ENCODE measurements around the gene TEAD4.

Gene TEAD4

DNA sequence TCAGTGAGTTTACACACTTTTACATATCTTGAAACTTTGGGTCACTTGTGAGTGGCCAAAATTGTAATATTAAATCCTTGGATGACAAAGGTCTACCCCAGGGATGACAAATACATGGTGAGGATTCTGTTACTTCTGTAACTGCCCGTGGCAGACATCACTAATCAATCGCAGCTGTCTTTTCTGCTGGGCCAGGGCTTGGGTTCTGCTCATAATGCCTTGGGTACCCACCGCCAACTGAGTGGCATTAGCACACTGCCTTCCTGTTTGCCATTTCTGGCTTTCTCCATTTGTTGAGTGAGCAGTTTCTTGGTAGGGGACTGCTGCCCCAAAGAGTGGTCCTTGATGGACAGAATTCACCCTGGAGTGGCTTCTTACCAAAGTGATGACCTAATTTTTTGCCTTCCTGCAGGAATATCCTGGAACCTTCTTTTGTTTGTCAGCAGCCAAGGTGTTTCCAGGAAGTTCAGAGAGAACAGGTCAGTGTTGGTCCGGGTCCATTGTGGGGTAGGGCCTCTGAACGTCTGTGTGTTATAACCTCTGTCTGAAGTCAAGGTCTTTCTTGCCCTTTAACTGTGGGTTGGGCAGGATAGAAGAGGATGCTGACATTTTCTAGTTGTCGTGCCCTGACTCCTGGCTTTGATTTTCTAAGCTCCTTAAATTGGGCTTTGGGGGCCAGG, 124.2 kb downstream of the TEAD4 start:
- DNase-seq (ENCODE audit: low spot score), result no peak

DNA sequence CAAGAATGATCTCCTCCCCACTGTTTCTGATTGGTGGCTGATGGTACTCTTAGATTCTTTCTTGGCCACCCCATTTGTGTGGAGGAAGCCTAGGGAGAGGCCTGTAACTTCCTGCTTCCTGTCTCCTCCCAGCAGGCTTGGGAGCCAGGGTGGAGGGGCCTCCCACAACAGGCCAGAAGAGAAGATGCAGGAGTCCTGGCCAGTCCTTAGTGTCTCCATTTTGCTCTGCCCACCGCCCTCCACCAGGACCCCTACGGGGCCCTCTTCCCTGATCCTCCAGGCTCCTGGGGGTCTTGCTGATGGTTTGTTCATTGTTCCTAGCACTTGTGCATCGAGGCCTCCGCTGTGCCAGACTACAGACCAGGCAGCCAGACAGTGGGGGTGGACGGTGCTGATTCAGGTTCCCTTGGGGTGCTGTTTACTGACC, 124.7 kb downstream of the TEAD4 start:
- DNase-seq (ENCODE audit: low spot score), result no peak

DNA sequence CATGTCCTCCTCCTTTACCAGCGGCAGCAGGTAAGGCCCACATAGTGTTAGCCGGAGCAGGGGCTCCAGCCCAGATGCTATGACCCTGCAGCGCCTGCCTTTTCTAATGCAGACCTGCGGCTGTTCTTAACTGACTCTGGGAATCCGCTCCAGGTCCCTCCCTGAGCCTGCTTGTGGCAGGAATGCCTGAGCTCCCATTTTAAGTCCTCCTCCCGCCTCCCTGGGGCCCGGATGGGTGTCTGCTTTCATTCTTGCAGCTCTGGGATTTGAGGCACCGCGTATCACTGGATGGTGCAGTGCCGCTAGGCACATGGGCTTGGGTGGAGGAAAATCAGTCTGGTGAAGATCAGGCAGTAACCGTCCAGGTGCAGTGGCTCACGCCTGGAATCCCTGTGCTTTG, 125.5 kb downstream of the TEAD4 start:
- no peak for DNase-seq (ENCODE audit: low spot score)

DNA sequence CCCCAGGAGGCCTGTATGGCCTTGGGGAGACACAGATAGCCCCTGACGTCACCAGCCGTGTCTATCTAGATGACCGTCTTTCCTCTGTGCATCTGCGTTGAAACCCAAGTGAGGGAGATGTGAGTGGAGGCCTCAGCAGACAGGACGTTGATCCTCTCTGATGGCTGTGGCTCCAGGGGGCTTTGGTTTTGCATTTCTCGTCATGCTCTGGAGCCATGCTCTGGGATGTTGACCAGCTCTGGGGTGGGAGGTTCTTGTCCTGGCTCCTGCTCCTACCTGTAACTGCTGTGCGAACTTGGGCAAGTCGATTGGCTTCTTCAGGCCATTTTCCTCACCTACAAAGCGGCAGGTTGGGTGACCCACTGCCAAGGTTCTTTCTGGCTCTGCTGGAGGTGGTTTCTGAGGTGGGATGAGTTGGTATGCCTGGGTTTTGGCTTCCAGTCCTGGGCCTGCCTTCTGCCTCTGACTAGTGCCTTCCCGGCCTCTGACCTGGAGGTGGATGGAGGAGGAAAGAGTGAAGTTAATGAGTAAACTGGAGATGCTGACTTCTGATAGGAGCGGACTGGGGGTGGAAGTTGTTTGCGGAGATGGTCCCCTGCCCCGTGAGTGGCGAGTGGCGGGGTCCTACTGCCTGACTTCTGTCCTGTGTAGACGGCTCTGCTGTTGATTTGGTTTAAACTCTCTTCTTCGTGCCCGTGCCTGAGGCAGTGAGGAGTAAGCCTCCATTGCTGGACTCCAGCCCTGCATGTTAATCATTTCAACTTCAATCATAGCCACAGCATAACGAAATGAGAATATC, 126.3 kb downstream of the TEAD4 start:
- DNase-seq (ENCODE audit: low spot score), result no peak

DNA sequence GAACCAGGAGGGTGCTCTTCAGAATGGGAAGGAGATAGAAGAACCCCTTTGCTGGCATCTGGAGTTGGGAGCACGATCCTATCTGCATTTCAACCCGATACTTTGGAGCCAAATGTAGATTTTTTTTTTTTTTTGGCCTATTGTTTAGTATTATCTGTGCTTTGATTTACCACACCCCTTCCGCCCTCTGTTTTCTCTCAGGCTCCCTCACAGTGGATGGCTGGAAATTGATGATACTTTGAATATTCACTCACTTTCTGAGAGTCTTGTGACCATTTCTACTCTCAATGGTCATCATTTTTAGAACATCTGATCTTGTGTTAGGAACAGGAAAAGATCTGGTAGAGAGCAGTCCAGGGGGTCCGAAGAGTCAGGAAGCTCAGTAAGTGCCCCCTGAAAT, 127.0 kb downstream of the TEAD4 start:
- no peak for DNase-seq (ENCODE audit: low spot score)

DNA sequence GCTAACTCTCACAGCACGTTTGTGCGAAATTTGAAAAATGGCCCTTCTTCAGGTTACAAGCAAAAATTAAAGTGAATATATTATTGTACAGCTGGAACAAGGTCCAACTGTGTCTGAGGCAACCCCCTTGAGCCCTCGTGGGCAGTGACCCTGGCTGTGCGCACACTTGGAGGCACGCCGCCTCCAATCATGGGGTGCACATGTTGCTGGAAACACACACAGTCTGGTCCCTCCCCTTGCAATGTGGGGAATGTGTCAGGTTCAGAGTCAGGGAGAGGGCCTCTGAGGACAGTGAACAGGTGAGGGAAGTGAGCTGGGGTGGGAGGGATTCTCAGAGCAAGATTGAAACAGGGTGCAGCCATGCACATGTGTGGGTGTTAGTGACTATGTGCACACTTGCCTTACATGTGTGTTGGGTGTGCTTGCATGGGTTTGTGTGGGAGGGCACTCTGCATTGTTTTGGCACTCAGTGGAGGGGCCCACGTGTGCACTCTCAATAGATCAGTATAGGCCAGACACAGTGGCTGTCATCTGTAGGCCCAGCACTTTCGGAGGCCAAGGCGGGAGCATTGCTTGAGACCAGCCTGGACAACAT, 127.6 kb downstream of the TEAD4 start:
- no peak for DNase-seq (ENCODE audit: low spot score)

DNA sequence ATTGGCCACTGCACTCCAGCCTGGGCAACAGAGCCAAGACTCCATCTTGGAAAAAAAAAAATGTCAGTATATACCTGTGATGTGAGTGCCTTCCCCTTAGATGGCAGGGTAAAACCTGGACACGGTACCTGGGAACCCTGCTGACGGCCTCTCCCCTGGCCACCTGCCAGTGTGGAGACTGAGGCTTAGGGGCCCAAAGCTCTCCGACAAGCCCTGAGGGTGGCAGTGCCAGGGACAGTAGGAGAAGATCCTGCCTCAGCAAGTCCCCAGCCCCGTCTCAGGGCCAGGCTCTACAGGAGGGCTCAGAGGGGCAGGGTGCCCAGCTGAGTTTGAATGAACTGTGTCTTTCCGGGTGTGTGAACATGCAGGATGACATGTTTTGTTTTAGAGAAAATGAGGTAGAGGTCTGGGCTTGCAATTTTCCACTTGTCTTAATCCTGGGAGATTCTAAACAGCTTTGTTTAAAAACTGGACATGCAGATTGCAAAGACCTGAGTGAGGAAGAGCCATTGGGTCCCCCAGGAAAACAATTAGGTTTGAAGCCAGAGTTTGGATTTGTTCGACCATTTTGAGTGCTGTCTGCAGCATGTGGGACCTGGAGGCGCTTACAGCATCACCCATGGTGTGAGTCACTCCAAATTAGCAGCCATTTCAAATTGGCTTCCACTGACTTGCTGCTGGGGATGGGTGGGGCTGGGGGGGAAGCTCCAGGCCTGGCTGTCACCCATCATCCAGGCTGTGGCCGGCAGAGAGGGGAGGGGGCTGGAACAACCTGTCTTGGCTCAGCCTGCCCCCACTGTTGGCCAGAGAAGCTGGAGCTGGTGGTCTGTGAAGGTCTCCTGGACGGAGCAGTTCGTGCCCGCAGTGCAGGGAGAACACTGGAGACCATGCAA, 128.8 kb downstream of the TEAD4 start:
- no peak for DNase-seq (ENCODE audit: low spot score)

DNA sequence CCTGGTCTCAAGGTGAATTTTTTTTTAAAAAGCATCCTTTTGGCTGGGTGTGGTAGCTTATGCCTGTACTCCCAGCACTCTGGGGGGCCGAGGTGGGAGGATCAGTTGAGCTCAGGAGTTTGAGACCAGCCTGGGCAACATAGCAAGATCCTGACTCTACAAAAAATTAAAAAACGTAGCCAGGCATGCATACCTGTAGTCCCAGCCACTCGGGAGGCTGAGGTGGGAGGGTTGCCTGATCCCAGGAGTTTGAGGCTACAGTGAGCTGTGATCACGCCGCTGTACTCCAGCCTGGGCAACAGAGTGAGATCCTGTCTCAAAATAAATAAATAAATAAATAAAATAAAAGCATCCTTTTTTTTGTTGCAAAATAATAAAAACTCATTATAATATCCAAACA, 130.4 kb downstream of the TEAD4 start:
- DNase-seq (ENCODE audit: low spot score), result no peak

Measured in LoVo (cell line).